Mesothelial cell of epicardium (in vitro differentiated cells): ENCODE results near the gene TOMM22. TPM values are rescaled to one million over a fixed set of nuclear protein-coding genes. Genes with fewer than 3 reads are reported as not detected.

Experiments
- DNase-seq, 2 experiments: peaks; one replicate each; pipeline ENCODE4 v3.0.0; 2021; ENCODE audit warnings: low spot score in 2 of 2; ENCODE audit not compliant: unreplicated experiment in 2 of 2
- H3K27ac Mint-ChIP-seq: 2 replicates; pipeline ENCODE4 v1.8.0; 2021; ENCODE audit warnings: mixed read lengths
- H3K27me3 Mint-ChIP-seq: 2 replicates; pipeline ENCODE4 v1.8.0; 2021; ENCODE audit warnings: low read depth, mixed read lengths
- H3K36me3 Mint-ChIP-seq: 2 replicates; pipeline ENCODE4 v1.8.0; 2021; ENCODE audit warnings: mixed read lengths
- H3K4me1 Mint-ChIP-seq: 2 replicates; pipeline ENCODE4 v1.8.0; 2021; ENCODE audit warnings: mixed read lengths
- H3K4me3 Mint-ChIP-seq: 2 replicates; pipeline ENCODE4 v1.8.0; 2021; ENCODE audit warnings: mild to moderate bottlenecking, moderate library complexity, mixed read lengths
- H3K9me3 Mint-ChIP-seq: 2 replicates; pipeline ENCODE4 v1.8.0; 2021; ENCODE audit warnings: mixed read lengths
- total RNA-seq: library from RNA; stranded (reverse); gene quantifications from 3 replicates; pipeline ENCODE4 v1.2.1, GENCODE V29; 2021
- TF ChIP-seq, protein P1 (sequence below): fragments of 200-600 bp; sonication (generic); IDR thresholded peaks from one replicate; pipeline ENCODE4 v1.5.0; 2021; ENCODE audit warnings: antibody characterized with exemption; ENCODE audit not compliant: unreplicated experiment

TOMM22 gene
- total RNA-seq, 1 donor from 2014 or later: 59.7 TPM

DNA sequence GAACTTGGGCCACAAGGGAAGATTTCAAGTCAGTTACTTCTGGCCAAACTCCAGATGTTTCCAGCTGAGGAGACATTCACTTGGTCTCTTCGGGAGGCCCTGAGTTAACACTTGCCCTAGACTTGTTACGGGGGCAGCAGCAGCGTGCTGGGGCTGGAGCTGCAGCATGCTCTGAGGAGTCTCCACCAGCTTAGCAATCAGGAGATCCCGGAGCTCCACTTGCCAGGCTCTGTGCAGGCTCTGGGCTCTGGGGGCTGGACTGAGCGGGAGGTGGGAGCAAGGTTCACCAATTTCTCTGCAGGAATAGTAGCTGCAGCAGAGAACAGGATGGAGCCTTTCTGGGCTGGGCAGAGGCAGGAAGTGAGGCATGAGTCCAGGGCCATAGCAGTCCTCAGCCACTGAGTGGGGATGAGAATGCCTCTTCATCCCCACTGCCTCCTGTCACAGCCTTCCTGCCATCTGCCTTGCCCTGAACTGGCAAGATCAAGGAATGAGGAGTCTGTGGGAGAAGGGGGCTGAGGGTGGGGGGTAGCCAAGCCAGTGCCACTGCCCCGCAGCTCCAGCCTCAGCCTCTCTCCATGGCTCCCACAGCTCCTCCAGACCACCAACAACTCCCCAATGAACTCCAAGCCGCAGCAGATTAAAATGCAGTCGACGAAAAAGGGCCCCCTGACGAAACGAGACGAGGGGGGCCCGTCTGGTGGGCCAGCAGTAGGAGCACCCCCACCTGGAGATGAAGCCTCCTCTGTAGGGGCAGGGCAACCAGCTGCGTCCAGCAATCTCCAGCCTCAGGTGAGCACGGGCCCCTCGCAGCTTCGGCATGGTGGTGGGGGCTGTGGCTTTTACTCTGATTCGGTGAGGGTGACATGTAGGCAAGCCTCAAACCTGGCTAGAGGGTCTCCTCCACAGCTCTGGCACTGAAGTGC, 47.4 kb downstream of the TOMM22 start:
- Mint-ChIP-seq H3K4me1 (no peaks in the 10 kb centered on the region), H3K36me3 (peaks cover 35% of the 10 kb centered on the region), H3K9me3 (no peaks in the 10 kb centered on the region)

DNA sequence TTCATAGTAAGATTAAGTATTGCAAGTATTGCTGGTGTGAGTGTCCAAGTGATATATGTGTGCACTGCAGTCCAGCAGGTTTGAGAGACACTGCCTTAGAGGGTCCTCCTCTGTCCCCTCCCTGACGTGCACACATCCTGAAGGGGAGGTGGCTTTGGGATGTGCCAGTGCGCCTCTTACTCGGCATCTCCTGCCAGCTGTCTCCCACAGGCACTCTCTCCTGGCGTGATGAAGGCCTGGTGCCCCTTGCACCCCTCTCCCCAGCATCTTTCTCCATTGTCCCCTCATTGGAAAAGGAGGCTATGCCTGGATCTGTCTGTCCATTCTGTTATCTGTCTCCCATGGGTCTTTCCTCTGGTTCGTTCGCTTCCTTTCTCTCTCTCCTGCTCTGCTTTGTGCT, 48.2 kb downstream of the TOMM22 start:
- Mint-ChIP-seq H3K4me1 (no peaks in the 10 kb centered on the region), H3K9me3 (no peaks in the 10 kb centered on the region), H3K4me3 (no peak overlapping the region), H3K27ac (no peak overlapping the region), H3K36me3 (peaks cover 31% of the 10 kb centered on the region), H3K27me3 (no peaks in the 10 kb centered on the region)
- no peak for DNase-seq
- TF ChIP-seq, protein P1, sequence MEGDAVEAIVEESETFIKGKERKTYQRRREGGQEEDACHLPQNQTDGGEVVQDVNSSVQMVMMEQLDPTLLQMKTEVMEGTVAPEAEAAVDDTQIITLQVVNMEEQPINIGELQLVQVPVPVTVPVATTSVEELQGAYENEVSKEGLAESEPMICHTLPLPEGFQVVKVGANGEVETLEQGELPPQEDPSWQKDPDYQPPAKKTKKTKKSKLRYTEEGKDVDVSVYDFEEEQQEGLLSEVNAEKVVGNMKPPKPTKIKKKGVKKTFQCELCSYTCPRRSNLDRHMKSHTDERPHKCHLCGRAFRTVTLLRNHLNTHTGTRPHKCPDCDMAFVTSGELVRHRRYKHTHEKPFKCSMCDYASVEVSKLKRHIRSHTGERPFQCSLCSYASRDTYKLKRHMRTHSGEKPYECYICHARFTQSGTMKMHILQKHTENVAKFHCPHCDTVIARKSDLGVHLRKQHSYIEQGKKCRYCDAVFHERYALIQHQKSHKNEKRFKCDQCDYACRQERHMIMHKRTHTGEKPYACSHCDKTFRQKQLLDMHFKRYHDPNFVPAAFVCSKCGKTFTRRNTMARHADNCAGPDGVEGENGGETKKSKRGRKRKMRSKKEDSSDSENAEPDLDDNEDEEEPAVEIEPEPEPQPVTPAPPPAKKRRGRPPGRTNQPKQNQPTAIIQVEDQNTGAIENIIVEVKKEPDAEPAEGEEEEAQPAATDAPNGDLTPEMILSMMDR: no peak

More for the DNA sequence above, 47.4 kb downstream of the TOMM22 start:
- Mint-ChIP-seq H3K27me3 (no peaks in the 10 kb centered on the region), H3K27ac (no peak overlapping the region), H3K4me3 (no peak overlapping the region)
- TF ChIP-seq, protein P1: no peak
- no peak for DNase-seq

DNA sequence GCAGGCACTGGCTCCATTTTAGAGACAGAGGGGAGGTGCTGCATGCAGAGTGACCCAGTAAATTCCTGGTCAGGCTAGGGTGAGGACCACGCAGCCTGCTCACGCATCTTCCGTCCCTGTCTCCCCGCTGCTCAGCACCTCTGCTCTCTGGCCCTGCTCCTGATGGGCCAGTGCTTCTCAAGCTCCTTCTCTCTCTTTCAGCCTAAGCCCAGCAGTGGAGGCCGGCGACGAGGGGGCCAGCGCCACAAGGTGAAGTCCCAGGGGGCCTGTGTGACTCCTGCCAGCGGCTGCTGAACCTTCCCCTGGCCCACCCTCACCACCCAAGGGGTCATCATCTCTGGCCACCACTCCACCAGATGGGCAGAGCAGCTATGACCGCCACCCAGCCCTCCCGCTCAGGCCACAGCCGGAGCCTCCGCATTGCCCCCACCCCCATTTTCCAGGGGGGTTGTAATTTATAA, 48.7 kb downstream of the TOMM22 start:
- Mint-ChIP-seq H3K4me3 (no peak overlapping the region), H3K27me3 (no peaks in the 10 kb centered on the region), H3K36me3 (peaks cover 26% of the 10 kb centered on the region), H3K9me3 (no peaks in the 10 kb centered on the region), H3K27ac (no peak overlapping the region), H3K4me1 (no peaks in the 10 kb centered on the region)
- DNase-seq: no peak
- TF ChIP-seq, protein P1: no peak

DNA sequence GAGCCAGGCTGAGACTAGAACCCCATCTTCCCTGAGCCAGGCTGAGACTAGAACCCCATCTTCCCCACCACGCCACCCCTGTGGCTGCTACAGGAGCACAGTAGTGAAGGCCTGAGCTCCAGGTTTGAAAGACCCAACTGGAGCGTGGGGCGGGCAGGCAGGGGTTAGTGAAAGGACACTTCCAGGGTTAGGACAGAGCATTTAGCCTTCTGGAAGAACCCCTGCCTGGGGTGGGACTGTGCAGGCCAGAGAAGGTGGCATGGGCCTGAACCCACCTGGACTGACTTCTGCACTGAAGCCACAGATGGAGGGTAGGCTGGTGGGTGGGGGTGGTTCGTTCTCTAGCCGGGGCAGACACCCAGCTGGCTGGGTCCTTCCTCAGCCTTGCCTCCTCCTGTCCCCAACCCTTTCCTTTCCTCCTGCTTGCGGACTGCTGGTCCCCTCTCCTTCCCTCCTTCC, 50.0 kb downstream of the TOMM22 start:
- Mint-ChIP-seq H3K36me3 (peaks cover 19% of the 10 kb centered on the region), H3K9me3 (no peaks in the 10 kb centered on the region), H3K27me3 (no peaks in the 10 kb centered on the region), H3K4me1 (no peaks in the 10 kb centered on the region), H3K4me3 (no peak overlapping the region), H3K27ac (no peak overlapping the region)
- TF ChIP-seq, protein P1: no peak
- no peak for DNase-seq

DNA sequence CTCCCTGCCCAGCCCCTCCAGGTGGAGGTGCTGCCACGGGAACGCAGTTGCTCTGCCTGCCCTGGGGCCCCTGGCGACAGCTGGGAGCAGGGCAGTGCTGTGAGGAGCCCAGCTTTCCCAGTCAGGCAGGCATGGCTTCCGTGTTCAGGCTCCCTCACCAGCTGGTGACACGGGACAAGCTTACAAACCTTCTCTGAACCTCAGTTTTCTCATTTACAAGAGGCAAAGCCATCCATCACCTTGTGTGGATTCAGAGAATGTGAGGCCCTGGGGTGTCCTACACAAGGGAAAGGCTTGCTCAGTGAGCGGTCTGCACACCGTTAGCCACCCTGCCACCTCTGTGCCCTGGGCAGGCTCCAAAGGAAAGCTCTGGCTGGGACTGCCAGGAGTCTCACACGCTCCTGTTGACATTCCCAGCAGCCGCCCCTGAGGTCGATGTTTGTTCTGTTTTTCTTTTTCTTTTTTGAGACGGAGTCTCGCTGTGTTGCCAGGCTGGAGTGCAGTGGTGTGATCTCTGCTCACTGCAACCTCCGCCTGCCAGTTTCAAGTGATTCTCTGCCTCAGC, 50.6 kb downstream of the TOMM22 start:
- H3K27me3 Mint-ChIP-seq: no peaks in the 10 kb centered on the region
- H3K4me1 Mint-ChIP-seq: no peaks in the 10 kb centered on the region
- TF ChIP-seq, protein P1: no peak
- no peak overlapping the region for H3K4me3 Mint-ChIP-seq
- H3K36me3 Mint-ChIP-seq: peaks cover 19% of the 10 kb centered on the region
- no peaks in the 10 kb centered on the region for H3K9me3 Mint-ChIP-seq
- DNase-seq: no peak
- H3K27ac Mint-ChIP-seq: no peak overlapping the region
